ENCODE results near the gene AFG3L2. TPM values are rescaled to one million over a fixed set of nuclear protein-coding genes. Genes with fewer than 3 reads are reported as not detected.

Gene AFG3L2
- total and polyA plus RNA-seq, 7 donors = 31.4 to 56.6 (median 43.7) TPM

DNA sequence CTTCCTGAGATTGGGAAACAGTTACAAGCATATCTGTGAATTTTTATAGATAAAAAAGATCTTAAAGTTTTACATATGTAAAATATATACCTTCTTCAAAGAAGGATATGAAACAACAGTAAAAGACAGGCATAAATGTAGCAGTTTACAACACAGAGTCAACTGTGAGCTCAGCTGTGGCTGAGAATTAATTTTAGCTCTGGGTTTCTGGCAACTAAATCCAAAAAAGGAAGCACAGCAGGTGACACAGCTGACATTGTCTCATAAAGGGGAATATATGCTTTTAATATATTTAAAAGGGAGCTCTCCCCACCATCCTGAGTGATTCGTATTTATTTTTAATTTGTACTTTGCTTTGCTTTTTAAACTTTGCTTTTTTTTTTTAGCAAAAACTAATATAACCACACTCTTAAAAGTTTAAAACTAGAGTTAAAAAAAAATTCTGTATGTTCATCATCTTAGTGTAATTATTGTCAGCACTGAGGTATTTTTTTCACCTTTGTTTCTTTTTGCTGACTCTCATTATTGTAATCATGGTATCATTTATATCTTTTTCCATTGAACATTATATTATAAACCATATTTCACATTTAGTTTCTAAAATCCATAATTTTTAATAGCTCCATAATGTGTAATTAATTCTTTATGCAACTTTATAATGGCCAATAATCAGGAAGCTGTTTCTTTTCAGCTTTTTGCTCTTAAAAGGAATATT is 62.3 kb downstream of the AFG3L2 start:
- DNase-seq = no peak
- Histone ChIP-seq H3K36me3 (peaks cover 8 to 35% (median 17%) of the 10 kb centered on the region in 4 donors), H3K4me1 (peaks cover 0 to 76% (median 74%) of the 10 kb centered on the region in 4 donors), H3K9me3 (peaks cover 0 to 5% (median 1%) of the 10 kb centered on the region in 4 donors), H3K4me3 (no peak overlapping the region), H3K27me3 (no peaks in the 10 kb centered on the region), H3K27ac (peak overlapping the region; percentile 74 to 100 (median 94))
- TF ChIP-seq, protein P1, sequence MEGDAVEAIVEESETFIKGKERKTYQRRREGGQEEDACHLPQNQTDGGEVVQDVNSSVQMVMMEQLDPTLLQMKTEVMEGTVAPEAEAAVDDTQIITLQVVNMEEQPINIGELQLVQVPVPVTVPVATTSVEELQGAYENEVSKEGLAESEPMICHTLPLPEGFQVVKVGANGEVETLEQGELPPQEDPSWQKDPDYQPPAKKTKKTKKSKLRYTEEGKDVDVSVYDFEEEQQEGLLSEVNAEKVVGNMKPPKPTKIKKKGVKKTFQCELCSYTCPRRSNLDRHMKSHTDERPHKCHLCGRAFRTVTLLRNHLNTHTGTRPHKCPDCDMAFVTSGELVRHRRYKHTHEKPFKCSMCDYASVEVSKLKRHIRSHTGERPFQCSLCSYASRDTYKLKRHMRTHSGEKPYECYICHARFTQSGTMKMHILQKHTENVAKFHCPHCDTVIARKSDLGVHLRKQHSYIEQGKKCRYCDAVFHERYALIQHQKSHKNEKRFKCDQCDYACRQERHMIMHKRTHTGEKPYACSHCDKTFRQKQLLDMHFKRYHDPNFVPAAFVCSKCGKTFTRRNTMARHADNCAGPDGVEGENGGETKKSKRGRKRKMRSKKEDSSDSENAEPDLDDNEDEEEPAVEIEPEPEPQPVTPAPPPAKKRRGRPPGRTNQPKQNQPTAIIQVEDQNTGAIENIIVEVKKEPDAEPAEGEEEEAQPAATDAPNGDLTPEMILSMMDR (IDR thresholded peaks at IDR 0.05) = no peak
- TF ChIP-seq POLR2A (IDR thresholded peaks at IDR 0.05) (no peak), POLR2AphosphoS5 (IDR thresholded peaks at IDR 0.05) (no peak), EP300 (IDR thresholded peaks at IDR 0.05) (no peak)
- WGBS, 2 donors = 56 to 87% methylated on average over 1 of the region's 1 CpG
- intact Hi-C loops (cut with DNase I) = no loop called here

DNA sequence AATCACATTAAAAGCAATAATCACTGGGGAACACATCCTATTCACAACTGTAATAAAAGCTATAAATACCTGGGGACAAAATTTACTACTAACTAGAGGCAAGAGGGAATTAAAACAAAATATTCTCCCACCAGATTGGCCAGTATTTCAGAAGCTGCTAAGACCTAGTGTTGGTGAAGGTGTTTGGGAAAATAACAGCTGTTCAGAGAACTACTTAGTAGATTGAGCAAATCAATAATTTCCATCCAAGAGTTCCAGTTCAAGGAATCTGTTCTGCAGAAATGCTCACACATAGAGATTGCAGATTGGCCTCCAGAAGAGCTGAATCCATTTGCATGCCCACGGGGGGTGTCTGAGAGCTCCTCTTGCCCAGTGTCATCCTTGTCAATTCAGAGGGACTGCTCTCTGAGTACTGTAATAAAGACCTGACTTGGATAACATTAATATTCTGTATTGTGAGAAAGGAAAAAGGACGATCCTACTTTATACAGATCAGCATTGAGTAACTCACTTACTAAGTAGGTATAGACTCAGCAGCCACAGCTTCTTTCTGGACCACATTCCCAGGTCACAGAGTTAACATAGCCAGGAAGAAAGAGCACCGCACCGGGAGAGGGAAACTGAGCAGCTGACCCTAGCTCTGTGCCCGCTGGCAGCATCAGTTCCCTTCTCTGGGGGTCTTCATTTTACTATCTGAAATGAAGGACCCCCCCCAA is 63.3 kb downstream of the AFG3L2 start:
- Histone ChIP-seq H3K4me3 (no peak overlapping the region), H3K27ac (peak overlapping the region; percentile 74 to 100 (median 94)), H3K27me3 (no peaks in the 10 kb centered on the region), H3K4me1 (peaks cover 0 to 80% (median 78%) of the 10 kb centered on the region in 4 donors), H3K36me3 (peaks cover 8 to 35% (median 15%) of the 10 kb centered on the region in 4 donors), H3K9me3 (peaks cover 0 to 5% (median 1%) of the 10 kb centered on the region in 4 donors)
- peak; percentile 62 for DNase-seq
- TF ChIP-seq, protein P1 (IDR thresholded peaks at IDR 0.05) = no peak
- TF ChIP-seq EP300 (IDR thresholded peaks at IDR 0.05) (no peak), POLR2AphosphoS5 (IDR thresholded peaks at IDR 0.05) (no peak), POLR2A (IDR thresholded peaks at IDR 0.05) (no peak)
- WGBS, 2 donors = 91 to 93% methylated on average over 5 of the region's 5 CpGs
- intact Hi-C loops (cut with DNase I) = no loop called here

DNA sequence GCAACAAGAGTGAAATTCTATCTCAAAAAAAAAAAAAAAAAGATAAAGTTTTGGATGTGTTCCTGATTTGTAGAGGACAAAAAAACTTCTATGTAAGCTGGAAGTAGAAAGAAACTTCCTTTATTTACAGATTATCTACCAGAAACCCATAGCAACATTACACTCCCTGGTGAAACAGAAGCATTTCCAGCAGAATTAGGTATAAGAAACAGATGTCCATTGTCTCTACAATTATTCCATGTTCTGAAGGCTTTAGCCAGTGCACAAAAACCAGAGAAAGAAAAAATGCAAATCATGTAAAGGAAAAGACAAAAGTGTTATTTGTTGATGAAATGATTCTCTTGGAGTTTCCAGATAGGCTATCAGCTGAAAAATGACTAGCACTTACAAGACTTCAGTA is 64.1 kb downstream of the AFG3L2 start:
- intact Hi-C loops (cut with DNase I) = no loop called here
- TF ChIP-seq EP300 (IDR thresholded peaks at IDR 0.05) (no peak), POLR2AphosphoS5 (IDR thresholded peaks at IDR 0.05) (no peak), POLR2A (IDR thresholded peaks at IDR 0.05) (no peak)
- TF ChIP-seq, protein P1 (IDR thresholded peaks at IDR 0.05) = no peak
- H3K4me1 ChIP-seq = peaks cover 0 to 73% (median 71%) of the 10 kb centered on the region in 4 donors
- peaks cover 8 to 35% (median 15%) of the 10 kb centered on the region in 4 donors for H3K36me3 ChIP-seq
- H3K9me3 ChIP-seq = peaks cover 0 to 5% (median 1%) of the 10 kb centered on the region in 4 donors
- no peaks in the 10 kb centered on the region for H3K27me3 ChIP-seq
- DNase-seq = no peak
- H3K4me3 ChIP-seq = no peak overlapping the region
- peak overlapping the region; percentile 74 to 100 (median 94) for H3K27ac ChIP-seq

DNA sequence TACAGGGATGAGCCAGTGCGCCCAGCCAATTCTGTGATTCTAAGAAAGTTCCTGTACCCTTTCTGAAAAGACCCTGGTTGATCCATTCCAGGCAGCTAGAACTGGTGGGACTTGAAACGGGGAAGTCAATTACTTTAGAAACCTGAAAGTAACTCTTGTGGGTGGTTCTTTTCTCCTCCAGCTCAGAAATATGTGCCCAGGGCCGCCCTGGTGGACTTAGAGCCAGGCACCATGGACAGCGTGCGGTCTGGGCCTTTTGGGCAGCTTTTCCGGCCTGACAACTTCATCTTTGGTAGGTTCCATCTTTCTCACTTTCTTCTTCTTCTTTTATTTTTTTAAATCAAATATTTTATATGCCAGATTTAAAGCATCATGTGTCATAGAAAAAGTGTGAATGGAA is 66.3 kb downstream of the AFG3L2 start:
- Histone ChIP-seq H3K9me3 (peaks cover 0 to 5% (median 1%) of the 10 kb centered on the region in 4 donors), H3K4me1 (peaks cover 0 to 67% (median 64%) of the 10 kb centered on the region in 4 donors), H3K36me3 (peaks cover 8 to 35% (median 15%) of the 10 kb centered on the region in 4 donors), H3K4me3 (peak overlapping the region in 1 of 4 donors; percentile 92), H3K27me3 (no peaks in the 10 kb centered on the region), H3K27ac (peak overlapping the region; percentile 94 to 100 (median 99))
- WGBS, 2 donors = 92 to 94% methylated on average over 6 of the region's 6 CpGs
- TF ChIP-seq, protein P1 (IDR thresholded peaks at IDR 0.05) = no peak
- TF ChIP-seq POLR2AphosphoS5 (IDR thresholded peaks at IDR 0.05) = no peak
- no peak for TF ChIP-seq POLR2A (IDR thresholded peaks at IDR 0.05)
- TF ChIP-seq EP300 (IDR thresholded peaks at IDR 0.05) = no peak
- peak; percentile 62 for DNase-seq
- intact Hi-C loops (cut with DNase I) = no loop called here

Measured in sigmoid colon (tissue), 7 donors.